Progenitor cell of endocrine pancreas (in vitro differentiated cells): Measurements from ENCODE around the gene YJEFN3. TPM values are rescaled to one million over a fixed set of nuclear protein-coding genes. Genes with fewer than 3 reads are reported as not detected.
A peak's percentile ranks its signal among the peaks of the same experiment; 100 is the strongest.

ENCODE experiments used
- DNase-seq: peaks from one replicate; pipeline ENCODE4 v3.0.0; 2021; ENCODE audit warnings: low spot score; ENCODE audit not compliant: unreplicated experiment
- H3K27ac Mint-ChIP-seq: 2 replicates; pipeline ENCODE4 v1.8.0; 2021; ENCODE audit warnings: mild to moderate bottlenecking, moderate library complexity, mixed read lengths
- H3K27me3 Mint-ChIP-seq: 2 replicates; pipeline ENCODE4 v1.8.0; 2021; ENCODE audit warnings: mixed read lengths
- H3K36me3 Mint-ChIP-seq: 2 replicates; pipeline ENCODE4 v1.8.0; 2022; ENCODE audit warnings: mixed read lengths; ENCODE audit not compliant: insufficient read depth
- H3K4me1 Mint-ChIP-seq: 2 replicates; pipeline ENCODE4 v1.8.0; 2021; ENCODE audit warnings: low read depth, mixed read lengths
- H3K4me3 Mint-ChIP-seq: 2 replicates; pipeline ENCODE4 v1.8.0; 2021; ENCODE audit warnings: low read depth, mild to moderate bottlenecking, moderate library complexity, mixed read lengths
- H3K9me3 Mint-ChIP-seq: 2 replicates; pipeline ENCODE4 v1.8.0; 2021; ENCODE audit warnings: low read depth, mixed read lengths
- total RNA-seq: library from RNA; stranded (reverse); gene quantifications from 2 replicates; pipeline ENCODE4 v1.2.1, GENCODE V29; 2021
- TF ChIP-seq, protein P1 (sequence below): fragments of 200-600 bp; sonication (generic); IDR thresholded peaks from one replicate; pipeline ENCODE4 v1.5.0; 2021; ENCODE audit warnings: antibody characterized with exemption, mild to moderate bottlenecking; ENCODE audit not compliant: unreplicated experiment

YJEFN3 gene
- total RNA-seq, 1 donor from 2014 or later: 27.6 TPM

DNA sequence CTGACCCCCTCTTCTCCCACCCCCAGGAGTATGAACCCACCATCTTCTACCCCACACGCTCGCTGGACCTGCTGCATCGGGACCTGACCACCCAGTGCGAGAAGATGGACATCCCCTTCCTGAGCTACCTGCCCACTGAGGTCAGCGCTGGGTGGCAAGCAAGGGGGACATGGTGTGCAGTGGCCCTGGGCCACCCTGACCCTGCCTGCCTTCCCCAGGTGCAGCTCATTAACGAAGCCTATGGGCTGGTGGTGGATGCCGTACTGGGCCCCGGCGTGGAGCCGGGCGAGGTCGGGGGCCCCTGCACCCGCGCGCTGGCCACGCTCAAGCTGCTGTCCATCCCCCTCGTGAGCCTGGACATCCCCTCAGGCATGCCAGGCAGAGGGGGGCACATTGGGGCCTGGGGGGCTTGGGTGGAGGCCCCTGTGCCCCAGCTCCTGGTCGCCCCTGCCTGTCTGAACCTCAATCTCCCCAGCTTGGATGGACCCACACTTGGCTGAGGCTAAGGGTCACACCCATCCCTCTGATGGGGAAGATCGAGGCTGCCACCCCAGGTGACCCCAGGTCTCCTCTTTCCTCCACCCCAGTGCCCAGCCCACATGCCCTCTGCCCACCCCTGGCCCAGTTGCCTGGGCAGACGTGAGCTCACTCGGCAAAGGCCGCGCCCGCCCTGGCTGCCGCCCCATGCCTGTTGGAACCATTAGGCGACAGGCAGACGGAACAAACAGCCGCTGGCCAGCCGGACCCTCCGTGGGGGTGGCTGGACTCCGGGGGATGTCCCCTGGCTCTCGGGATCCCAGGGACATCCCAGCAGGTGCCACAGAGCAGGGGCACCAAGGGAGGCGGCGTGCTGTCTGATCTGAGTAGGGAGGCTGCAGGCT lies 6.8 kb downstream of the YJEFN3 start:
- Mint-ChIP-seq H3K4me1 (peaks cover 3% of the 10 kb centered on the region), H3K27ac (no peak overlapping the region), H3K4me3 (no peak overlapping the region), H3K27me3 (peaks cover 24% of the 10 kb centered on the region), H3K9me3 (no peaks in the 10 kb centered on the region), H3K36me3 (peaks cover 6% of the 10 kb centered on the region)
- DNase-seq: no peak
- TF ChIP-seq, protein P1, sequence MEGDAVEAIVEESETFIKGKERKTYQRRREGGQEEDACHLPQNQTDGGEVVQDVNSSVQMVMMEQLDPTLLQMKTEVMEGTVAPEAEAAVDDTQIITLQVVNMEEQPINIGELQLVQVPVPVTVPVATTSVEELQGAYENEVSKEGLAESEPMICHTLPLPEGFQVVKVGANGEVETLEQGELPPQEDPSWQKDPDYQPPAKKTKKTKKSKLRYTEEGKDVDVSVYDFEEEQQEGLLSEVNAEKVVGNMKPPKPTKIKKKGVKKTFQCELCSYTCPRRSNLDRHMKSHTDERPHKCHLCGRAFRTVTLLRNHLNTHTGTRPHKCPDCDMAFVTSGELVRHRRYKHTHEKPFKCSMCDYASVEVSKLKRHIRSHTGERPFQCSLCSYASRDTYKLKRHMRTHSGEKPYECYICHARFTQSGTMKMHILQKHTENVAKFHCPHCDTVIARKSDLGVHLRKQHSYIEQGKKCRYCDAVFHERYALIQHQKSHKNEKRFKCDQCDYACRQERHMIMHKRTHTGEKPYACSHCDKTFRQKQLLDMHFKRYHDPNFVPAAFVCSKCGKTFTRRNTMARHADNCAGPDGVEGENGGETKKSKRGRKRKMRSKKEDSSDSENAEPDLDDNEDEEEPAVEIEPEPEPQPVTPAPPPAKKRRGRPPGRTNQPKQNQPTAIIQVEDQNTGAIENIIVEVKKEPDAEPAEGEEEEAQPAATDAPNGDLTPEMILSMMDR: no peak

DNA sequence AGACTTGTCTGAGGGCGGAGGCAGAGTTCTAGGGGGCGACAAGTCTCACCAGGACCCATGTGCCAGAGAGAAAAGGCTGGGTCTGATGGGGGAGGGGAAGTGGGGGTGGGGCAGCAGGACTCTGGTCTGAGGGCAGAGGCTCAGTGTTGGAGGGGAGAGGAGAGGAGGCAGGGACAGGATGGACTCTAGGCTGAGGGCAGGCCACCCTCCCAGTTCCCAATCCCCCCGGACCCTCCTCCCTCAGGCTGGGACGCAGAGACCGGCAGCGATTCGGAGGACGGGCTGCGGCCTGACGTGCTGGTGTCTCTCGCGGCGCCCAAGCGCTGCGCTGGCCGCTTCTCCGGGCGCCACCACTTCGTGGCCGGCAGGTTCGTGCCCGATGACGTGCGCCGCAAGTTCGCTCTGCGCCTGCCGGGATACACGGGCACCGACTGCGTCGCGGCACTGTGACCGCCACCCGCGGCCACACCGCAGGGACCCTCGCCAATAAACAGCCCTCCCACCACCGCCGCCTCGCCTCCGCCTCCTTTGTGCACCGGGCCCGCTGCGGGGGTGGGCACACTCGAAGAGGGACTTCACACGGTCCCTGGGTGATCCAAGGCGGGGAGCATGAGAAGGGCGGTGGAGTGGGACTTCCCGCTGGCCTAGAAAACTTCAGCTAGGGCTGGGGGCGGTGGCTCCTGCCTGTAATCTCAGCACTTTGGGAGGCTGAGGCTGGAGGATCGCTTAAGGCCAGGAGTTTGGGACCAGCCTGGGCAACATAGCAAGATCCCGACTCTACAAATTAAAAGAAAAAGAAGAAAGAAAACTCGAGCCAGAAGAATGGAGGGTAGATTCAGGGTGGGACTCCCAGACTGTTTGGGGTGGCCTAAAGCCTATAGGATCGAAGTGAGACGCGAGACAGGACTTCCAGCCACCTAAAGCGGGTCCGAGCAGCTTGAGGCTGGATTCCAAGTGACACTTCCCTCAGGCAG lies 8.7 kb downstream of the YJEFN3 start:
- TF ChIP-seq, protein P1: no peak
- H3K27me3 Mint-ChIP-seq: peaks cover 27% of the 10 kb centered on the region
- DNase-seq: no peak

DNA sequence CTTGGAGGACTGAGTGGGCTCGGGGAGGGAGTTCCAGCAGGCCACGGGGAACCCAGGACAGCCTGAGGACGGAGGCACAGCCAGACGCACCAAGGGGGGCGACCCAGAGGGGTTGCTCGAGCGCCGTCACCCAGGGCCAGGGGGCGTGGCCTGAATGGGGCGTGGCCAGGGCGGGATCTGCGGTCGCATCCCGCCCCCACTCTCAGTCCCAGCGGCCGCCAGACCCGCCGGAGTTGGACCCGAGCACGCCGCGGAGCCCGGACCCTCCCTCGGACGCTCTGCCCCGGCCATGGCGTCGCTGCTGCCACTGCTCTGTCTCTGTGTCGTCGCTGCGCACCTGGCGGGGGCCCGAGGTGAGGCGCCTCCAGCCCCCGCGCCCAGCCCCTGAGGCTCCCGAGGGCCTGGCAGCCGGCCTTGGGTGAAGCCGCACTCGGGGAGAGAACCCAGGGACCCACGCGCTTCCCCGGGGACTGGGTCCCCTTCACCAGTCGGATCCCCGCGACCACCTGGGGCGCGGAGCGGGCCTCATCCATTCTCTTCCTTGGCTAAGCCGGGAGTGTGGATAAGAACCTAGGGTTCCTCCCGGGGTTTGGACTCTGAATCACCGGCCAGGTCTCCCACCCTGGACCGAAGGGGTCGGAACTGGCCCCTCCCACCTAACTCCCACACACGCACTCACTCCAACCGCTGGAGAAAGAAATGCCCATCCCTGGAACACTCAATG lies 9.5 kb downstream of the YJEFN3 start, which contains the start of gene CILP2:
Gene CILP2, plus strand, starts transcription at position 205 of the 724 bp plus-strand sequence. Its CDS starts 85 bp downstream, at position 290.
- DNase-seq: peak; percentile 58
- Mint-ChIP-seq H3K27ac (no peak within 1 kb of the TSS), H3K9me3 (no peaks in the 10 kb centered on the region), H3K36me3 (peaks cover 3% of the 10 kb centered on the region), H3K27me3 (peaks cover 27% of the 10 kb centered on the region), H3K4me3 (peak within 1 kb of the TSS; percentile 67), H3K4me1 (peaks cover 3% of the 10 kb centered on the region)
- TF ChIP-seq, protein P1: no peak

More for the DNA sequence above, 8.7 kb downstream of the YJEFN3 start:
- peaks cover 3% of the 10 kb centered on the region for H3K4me1 Mint-ChIP-seq
- peak overlapping the region; percentile 42 for H3K4me3 Mint-ChIP-seq
- H3K9me3 Mint-ChIP-seq: no peaks in the 10 kb centered on the region
- no peak overlapping the region for H3K27ac Mint-ChIP-seq
- H3K36me3 Mint-ChIP-seq: peaks cover 3% of the 10 kb centered on the region

DNA sequence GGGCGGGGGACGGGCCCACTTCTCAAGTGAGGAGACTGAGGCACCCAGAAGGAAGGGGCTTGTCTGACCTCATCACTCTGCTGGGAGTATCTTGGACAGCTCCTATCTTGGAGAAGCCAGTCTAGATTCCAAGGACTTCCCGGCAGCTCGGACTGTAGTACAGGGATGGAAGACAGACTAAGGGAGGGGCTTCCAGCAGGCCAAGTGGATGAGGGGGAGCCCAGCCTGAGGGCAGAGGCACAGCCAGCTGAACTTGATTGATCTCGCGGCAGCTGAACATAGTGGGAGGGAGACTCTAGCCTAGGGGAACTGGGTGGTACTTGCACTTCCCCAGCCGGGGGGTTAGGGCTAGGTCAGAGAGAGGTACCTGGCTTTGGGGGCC lies 10.1 kb downstream of the YJEFN3 start:
- Mint-ChIP-seq H3K27ac (no peak overlapping the region), H3K27me3 (peaks cover 26% of the 10 kb centered on the region), H3K4me3 (peak overlapping the region; percentile 67), H3K4me1 (peaks cover 3% of the 10 kb centered on the region), H3K36me3 (peaks cover 3% of the 10 kb centered on the region), H3K9me3 (no peaks in the 10 kb centered on the region)
- DNase-seq: no peak
- TF ChIP-seq, protein P1: no peak

DNA sequence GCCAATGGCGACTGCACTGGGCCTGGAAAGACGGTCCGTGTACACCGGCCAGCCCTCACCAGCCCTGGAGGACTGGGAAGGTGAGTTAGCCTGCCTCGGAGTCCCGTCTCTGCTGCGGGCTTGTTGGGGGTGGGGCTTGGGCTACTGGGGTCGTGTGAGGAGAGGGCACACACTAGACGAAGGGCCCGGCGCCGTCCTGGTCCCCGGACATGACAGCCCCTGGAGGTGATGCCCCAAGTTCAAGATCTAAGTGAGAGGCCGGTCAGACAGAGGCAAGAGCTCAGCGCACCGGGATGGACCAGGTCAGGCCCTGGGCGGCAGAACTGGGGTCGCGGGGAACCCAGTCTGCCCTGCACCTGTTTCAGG lies 11.0 kb downstream of the YJEFN3 start:
- Mint-ChIP-seq H3K27me3 (peaks cover 19% of the 10 kb centered on the region), H3K9me3 (no peaks in the 10 kb centered on the region), H3K4me3 (no peak overlapping the region), H3K36me3 (peaks cover 2% of the 10 kb centered on the region), H3K4me1 (peaks cover 3% of the 10 kb centered on the region), H3K27ac (no peak overlapping the region)
- DNase-seq: no peak
- TF ChIP-seq, protein P1: no peak
